WTC11 (cell line): ENCODE measurements around the gene OGFOD3. TPM values are rescaled to one million over a fixed set of nuclear protein-coding genes. Genes with fewer than 3 reads are reported as not detected.
"Not testable (repeated sequence)": the region's sequence is repeated elsewhere in the genome, so short reads cannot be mapped to it uniquely, and the experiment has no call there.

ENCODE experiments used
- ATAC-seq: fragments of 200-7000 bp; cut with Tn5 transposase; 2 replicates; pipeline ENCODE4 v1.10.0; 2021; ENCODE audit warnings: mild to moderate bottlenecking, moderate library complexity
- CTCF ChIA-PET: fragments of 300-600 bp; sonication (Branson Sonifier 250); formaldehyde crosslinking; loops from one replicate; lab custom pipeline; 2021; ENCODE audit warnings: antibody characterized with exemption; lab: Charles Lee
- POLR2A ChIA-PET: fragments of 350-600 bp; sonication (Branson Sonifier 250); formaldehyde crosslinking; loops from one replicate; lab custom pipeline; 2021; ENCODE audit warnings: antibody characterized with exemption; lab: Charles Lee
- DNase-seq: peaks from one replicate; pipeline ENCODE4 v3.0.0; 2021; ENCODE audit warnings: low spot score
- H3K27ac Mint-ChIP-seq: 2 replicates; pipeline ENCODE4 v1.8.0; 2021; ENCODE audit warnings: mixed read lengths
- H3K27me3 Mint-ChIP-seq: 2 replicates; pipeline ENCODE4 v1.8.0; 2021; ENCODE audit warnings: low read depth, mild to moderate bottlenecking, moderate library complexity, mixed read lengths
- H3K36me3 Mint-ChIP-seq: 2 replicates; pipeline ENCODE4 v1.8.0; 2021; ENCODE audit warnings: mixed read lengths
- H3K4me1 Mint-ChIP-seq: 2 replicates; pipeline ENCODE4 v1.8.0; 2022; ENCODE audit warnings: mixed read lengths
- H3K4me3 Mint-ChIP-seq: 2 replicates; pipeline ENCODE4 v1.8.0; 2021; ENCODE audit warnings: mild to moderate bottlenecking, moderate library complexity, mixed read lengths
- H3K9me3 Mint-ChIP-seq: 2 replicates; pipeline ENCODE4 v1.8.0; 2021; ENCODE audit warnings: mixed read lengths
- ATF1 ChIP-seq: sonication (generic); formaldehyde crosslinking; IDR thresholded peaks from 2 replicates; pipeline ENCODE4 v1.8.1; 2023; ENCODE audit warnings: mild to moderate bottlenecking, moderate library complexity, missing genetic modification reagents
- CBFB ChIP-seq: sonication (generic); formaldehyde crosslinking; IDR thresholded peaks from 2 replicates; pipeline ENCODE4 v1.8.1; 2022; ENCODE audit warnings: mild to moderate bottlenecking, low read depth, missing genetic modification reagents
- FOXK1 ChIP-seq: sonication (generic); formaldehyde crosslinking; IDR thresholded peaks from 2 replicates; pipeline ENCODE4 v1.8.0; 2022; ENCODE audit warnings: mild to moderate bottlenecking, moderate library complexity, missing genetic modification reagents
- GTF2I ChIP-seq: fragments of 250-450 bp; sonication (Bioruptor Pico); conservative IDR thresholded peaks from 2 replicates; pipeline ENCODE4 v1.4.0; 2021; ENCODE audit warnings: mild to moderate bottlenecking
- HMGA2 ChIP-seq: fragments of 250-450 bp; sonication (Bioruptor Pico); IDR thresholded peaks from 2 replicates; pipeline ENCODE4 v1.4.0; 2021; ENCODE audit warnings: mild to moderate bottlenecking, moderate library complexity
- JUN ChIP-seq: sonication (generic); formaldehyde crosslinking; IDR thresholded peaks from 2 replicates; pipeline ENCODE4 v1.8.0; 2023; ENCODE audit warnings: mild to moderate bottlenecking, missing genetic modification reagents
- NFATC4 ChIP-seq: fragments of 250-450 bp; sonication (Bioruptor Pico); IDR thresholded peaks from 2 replicates; pipeline ENCODE4 v1.9.0; 2021; ENCODE audit warnings: mild to moderate bottlenecking
- NFYB ChIP-seq: sonication (generic); formaldehyde crosslinking; conservative IDR thresholded peaks from 2 replicates; pipeline ENCODE4 v1.8.0; 2022; ENCODE audit warnings: low read depth, missing genetic modification reagents
- NR1H2 ChIP-seq: sonication (generic); formaldehyde crosslinking; IDR thresholded peaks from 2 replicates; pipeline ENCODE4 v1.9.0; 2021; ENCODE audit warnings: mild to moderate bottlenecking, moderate library complexity, missing genetic modification reagents
- NR2C2 ChIP-seq: sonication (generic); formaldehyde crosslinking; IDR thresholded peaks from 2 replicates; pipeline ENCODE4 v1.8.0; 2022; ENCODE audit warnings: mild to moderate bottlenecking, missing genetic modification reagents
- NR3C1 ChIP-seq: sonication (generic); formaldehyde crosslinking; conservative IDR thresholded peaks from 2 replicates; pipeline ENCODE4 v1.8.1; 2023; ENCODE audit warnings: low read depth, mild to moderate bottlenecking, missing genetic modification reagents
- PRRX2 ChIP-seq: fragments of 250-450 bp; sonication (Bioruptor Pico); IDR thresholded peaks from 2 replicates; pipeline ENCODE4 v1.8.0; 2021; ENCODE audit warnings: mild to moderate bottlenecking
- SMAD3 ChIP-seq: sonication (generic); formaldehyde crosslinking; IDR thresholded peaks from 2 replicates; pipeline ENCODE4 v1.8.0; 2022; ENCODE audit warnings: missing genetic modification reagents, mild to moderate bottlenecking, borderline replicate concordance
- SMAD4 ChIP-seq: sonication (generic); formaldehyde crosslinking; IDR thresholded peaks from 2 replicates; pipeline ENCODE4 v1.8.0; 2022; ENCODE audit warnings: mild to moderate bottlenecking, missing genetic modification reagents
- TCF7 ChIP-seq: sonication (generic); formaldehyde crosslinking; IDR thresholded peaks from 2 replicates; pipeline ENCODE4 v1.8.0; 2022; ENCODE audit warnings: mild to moderate bottlenecking, low read depth, missing genetic modification reagents, moderate library complexity
- ZNF396 ChIP-seq: fragments of 250-450 bp; sonication (Bioruptor Pico); IDR thresholded peaks from 2 replicates; pipeline ENCODE4 v1.8.0; 2021; ENCODE audit warnings: mild to moderate bottlenecking, moderate library complexity, borderline replicate concordance
- total RNA-seq: library from RNA; stranded (reverse); gene quantifications from 3 replicates; pipeline ENCODE4 v1.2.3, GENCODE V29; 2021
- TF ChIP-seq, protein P1 (sequence below): fragments of 250-450 bp; sonication (Bioruptor Pico); conservative IDR thresholded peaks from 2 replicates; pipeline ENCODE4 v1.9.0; 2021; ENCODE audit warnings: mild to moderate bottlenecking
- TF ChIP-seq, protein P2 (sequence below): sonication (generic); formaldehyde crosslinking; IDR thresholded peaks from 2 replicates; pipeline ENCODE4 v1.8.1; 2022; ENCODE audit warnings: mild to moderate bottlenecking, moderate library complexity, missing genetic modification reagents
- TF ChIP-seq, protein P3 (sequence below): sonication (generic); formaldehyde crosslinking; IDR thresholded peaks from 2 replicates; pipeline ENCODE4 v1.8.0; 2022; ENCODE audit warnings: mild to moderate bottlenecking, missing genetic modification reagents
- TF ChIP-seq, protein P4 (sequence below): sonication (generic); formaldehyde crosslinking; IDR thresholded peaks from 2 replicates; pipeline ENCODE4 v1.8.1; 2023; ENCODE audit warnings: mild to moderate bottlenecking, missing genetic modification reagents, moderate library complexity

The OGFOD3 gene
- total RNA-seq, 1 experiment from 2014 or later = 20.4 TPM

DNA sequence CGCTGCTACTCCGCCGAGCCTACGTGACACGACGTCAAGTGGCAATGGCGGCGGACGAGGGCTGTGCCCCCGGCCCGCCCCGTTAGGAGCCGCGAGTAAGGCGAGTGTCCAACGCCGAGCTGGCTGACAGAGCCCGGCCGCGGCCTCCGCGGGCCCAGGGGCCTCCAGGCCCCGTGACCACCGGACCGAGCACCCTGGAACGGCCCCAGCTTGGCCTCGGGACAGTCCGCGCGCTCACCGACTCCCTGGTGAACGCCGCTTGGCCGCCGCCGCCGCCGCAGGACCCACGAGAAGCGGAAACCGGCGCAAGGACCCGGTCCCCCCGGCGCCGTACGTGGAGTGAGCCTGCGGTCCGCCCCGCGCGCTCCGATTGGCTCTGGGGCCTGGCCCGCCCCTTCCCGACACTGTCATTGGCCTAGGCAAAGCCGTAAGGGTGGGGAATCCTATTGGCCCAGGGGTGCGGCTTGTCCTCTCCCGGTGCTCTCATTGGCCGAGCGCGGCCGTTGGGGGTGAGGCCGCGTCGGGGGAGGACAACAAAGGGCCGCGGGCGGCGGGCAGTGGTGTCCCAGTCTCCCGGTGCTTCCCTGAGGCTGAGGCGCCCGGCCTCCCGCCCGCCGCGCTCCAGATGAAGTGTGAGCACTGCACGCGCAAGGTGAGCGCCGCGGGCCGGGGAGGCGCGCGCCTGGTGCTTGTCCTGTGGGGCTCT, 39.9 kb upstream of the OGFOD3 start, which contains the start of gene NARF (continued):
- TF ChIP-seq, protein P1, sequence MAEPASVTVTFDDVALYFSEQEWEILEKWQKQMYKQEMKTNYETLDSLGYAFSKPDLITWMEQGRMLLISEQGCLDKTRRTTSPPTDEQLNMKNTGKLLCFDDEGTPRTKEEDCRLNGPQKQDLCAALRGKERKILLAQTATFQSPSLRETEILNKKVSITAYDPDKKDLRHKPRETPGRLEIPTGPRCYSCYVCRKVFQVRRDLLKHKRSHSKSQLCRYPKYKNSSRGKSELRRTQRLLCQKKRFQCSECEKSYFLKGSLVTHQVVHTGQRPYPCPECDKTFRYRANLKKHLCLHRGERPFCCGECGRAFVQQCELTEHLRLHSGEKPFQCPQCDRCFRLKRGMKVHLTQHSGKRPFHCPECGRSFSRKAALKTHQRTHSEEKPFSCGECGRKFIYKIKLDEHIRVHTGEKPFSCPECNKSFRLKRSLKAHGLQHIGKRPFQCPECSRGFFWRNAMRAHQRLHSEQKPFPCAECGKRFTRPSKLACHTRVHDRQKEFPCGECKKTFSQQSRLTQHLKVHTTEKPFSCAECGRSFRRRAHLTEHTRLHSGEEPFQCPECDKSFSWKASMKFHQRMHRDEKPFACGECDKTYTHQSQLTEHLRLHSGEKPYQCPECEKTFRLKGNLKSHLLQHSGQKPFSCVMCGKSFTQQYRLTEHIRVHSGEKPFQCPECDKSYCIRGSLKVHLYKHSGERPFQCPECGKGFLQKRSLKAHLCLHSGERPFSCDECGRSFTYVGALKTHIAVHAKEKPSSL = no peak
- TF ChIP-seq CBFB (CRISPR knock-in tag) (no peak), NR2C2 (no peak), HMGA2 (CRISPR knock-in tag) (no peak), SMAD3 (no peak), JUN (no peak), ZNF396 (no peak), NR1H2 (CRISPR knock-in tag) (no peak), PRRX2 (CRISPR knock-in tag) (no peak)
- TF ChIP-seq, protein P2, sequence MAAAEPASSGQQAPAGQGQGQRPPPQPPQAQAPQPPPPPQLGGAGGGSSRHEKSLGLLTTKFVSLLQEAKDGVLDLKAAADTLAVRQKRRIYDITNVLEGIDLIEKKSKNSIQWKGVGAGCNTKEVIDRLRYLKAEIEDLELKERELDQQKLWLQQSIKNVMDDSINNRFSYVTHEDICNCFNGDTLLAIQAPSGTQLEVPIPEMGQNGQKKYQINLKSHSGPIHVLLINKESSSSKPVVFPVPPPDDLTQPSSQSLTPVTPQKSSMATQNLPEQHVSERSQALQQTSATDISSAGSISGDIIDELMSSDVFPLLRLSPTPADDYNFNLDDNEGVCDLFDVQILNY (CRISPR knock-in tag) = no peak

DNA sequence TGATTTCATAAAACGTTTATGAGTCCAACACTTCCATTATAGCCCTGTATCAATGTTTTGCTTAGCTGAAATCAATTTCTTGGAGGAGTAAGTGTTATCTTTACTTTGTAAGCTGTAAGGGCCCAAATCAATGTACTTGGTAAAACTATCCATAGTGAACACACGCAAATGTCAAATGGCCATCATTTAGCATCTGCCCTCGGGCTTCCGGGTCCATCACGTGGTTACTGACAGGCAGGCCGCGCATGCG, 39.5 kb upstream of the OGFOD3 start:
- POLR2A ChIA-PET = no interaction called here
- TF ChIP-seq, protein P3, sequence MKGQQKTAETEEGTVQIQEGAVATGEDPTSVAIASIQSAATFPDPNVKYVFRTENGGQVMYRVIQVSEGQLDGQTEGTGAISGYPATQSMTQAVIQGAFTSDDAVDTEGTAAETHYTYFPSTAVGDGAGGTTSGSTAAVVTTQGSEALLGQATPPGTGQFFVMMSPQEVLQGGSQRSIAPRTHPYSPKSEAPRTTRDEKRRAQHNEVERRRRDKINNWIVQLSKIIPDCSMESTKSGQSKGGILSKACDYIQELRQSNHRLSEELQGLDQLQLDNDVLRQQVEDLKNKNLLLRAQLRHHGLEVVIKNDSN (CRISPR knock-in tag) = peak; percentile 97
- TF ChIP-seq JUN (no peak), FOXK1 (peak; percentile 74; the same call in 1 of the 2 replicates)
- TF ChIP-seq, protein P4, sequence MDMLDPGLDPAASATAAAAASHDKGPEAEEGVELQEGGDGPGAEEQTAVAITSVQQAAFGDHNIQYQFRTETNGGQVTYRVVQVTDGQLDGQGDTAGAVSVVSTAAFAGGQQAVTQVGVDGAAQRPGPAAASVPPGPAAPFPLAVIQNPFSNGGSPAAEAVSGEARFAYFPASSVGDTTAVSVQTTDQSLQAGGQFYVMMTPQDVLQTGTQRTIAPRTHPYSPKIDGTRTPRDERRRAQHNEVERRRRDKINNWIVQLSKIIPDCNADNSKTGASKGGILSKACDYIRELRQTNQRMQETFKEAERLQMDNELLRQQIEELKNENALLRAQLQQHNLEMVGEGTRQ (CRISPR knock-in tag) = peak; percentile 97
- ATAC-seq (no peak), DNase-seq (no peak)
- Mint-ChIP-seq H3K27me3 (peaks cover 3% of the 10 kb centered on the region; the same call in 1 of the 2 replicates), H3K9me3 (peaks cover 21% of the 10 kb centered on the region), H3K4me1 (peaks cover 14% of the 10 kb centered on the region), H3K36me3 (peaks cover 34% of the 10 kb centered on the region), H3K4me3 (peak overlapping the region; percentile 94), H3K27ac (peak overlapping the region; percentile 92)
- CTCF ChIA-PET = no interaction called here

DNA sequence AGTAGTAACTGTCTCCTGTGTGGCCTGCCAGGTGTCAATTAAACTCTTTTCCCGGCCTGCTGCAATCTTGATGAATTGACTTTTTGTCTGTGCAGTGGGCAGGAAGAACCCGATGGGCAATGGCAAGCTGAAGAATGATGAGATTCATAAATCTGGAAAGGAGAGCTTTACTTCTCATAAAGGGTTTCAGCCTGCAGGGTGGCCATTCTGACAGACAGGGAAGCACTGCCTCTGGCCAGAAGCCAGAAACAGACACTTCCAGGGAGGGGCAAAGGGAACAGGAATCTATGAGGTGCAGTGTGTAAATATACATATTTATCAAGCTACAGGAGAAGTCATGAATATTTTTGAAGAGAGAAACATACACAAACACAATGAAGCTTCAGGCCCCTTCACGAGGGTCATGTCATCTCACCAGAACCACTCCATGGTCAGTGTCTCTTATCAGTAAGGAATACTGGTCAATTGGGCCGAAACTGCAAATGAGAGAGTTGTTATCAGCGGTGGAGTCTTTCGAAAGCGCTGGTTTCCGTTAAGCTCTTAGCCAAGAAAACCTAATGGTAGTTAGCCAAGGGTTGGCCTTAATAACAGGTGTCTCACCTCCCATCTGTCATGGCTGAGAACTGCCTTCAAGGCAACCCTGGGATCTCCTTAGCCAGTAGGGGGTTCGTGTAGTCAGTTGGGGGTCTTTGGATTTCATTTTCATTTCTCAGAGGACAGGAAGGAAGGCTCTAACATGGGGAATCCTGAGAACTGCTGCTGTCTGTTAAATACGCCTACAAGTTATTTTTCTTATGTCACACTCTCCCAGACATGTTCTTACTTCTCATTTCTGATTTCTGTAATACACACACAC, 38.9 kb upstream of the OGFOD3 start:
- no peak for ATAC-seq
- Mint-ChIP-seq H3K4me3 (peak overlapping the region; percentile 94), H3K4me1 (peaks cover 14% of the 10 kb centered on the region), H3K36me3 (peaks cover 31% of the 10 kb centered on the region), H3K9me3 (peaks cover 25% of the 10 kb centered on the region), H3K27ac (peak overlapping the region; percentile 92), H3K27me3 (peaks cover 6% of the 10 kb centered on the region)
- CTCF ChIA-PET = no interaction called here
- DNase-seq = no peak
- POLR2A ChIA-PET = no interaction called here
- TF ChIP-seq NR3C1 (CRISPR knock-in tag) (no peak), NR2C2 (no peak), NFYB (CRISPR knock-in tag) (no peak), ATF1 (CRISPR knock-in tag) (no peak), SMAD4 (CRISPR knock-in tag) (no peak), GTF2I (CRISPR knock-in tag) (no peak), TCF7 (CRISPR knock-in tag) (no peak), NFATC4 (CRISPR knock-in tag) (no peak), JUN (no peak)
- TF ChIP-seq, protein P2 (CRISPR knock-in tag) = no peak

DNA sequence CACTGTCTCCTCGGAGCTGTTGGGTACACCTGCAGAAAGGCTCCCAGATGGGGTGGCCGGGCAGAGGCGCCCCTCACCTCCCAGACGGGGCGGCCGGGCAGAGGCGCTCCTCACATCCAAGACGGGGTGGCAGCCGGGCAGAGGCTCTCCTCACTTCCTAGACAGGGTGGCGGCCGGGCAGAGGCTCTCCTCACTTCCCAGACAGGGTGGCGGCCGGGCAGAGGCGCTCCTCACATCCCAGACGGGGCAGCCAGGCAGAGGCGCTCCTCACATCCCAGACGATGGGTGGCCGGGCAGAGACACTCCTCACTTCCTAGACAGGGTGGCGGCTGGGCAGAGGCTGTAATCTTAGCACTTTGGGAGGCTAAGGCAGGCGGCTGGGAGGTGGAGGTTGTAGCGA, 35.3 kb upstream of the OGFOD3 start:
- Mint-ChIP-seq H3K27me3 (peaks cover 20% of the 10 kb centered on the region), H3K9me3 (peaks cover 37% of the 10 kb centered on the region), H3K4me1 (peaks cover 25% of the 10 kb centered on the region), H3K36me3 (peaks cover 16% of the 10 kb centered on the region)
- H3K27ac Mint-ChIP-seq, POLR2A ChIA-PET, ATAC-seq, CTCF ChIA-PET, H3K4me3 Mint-ChIP-seq, DNase-seq: not testable (repeated sequence)

DNA sequence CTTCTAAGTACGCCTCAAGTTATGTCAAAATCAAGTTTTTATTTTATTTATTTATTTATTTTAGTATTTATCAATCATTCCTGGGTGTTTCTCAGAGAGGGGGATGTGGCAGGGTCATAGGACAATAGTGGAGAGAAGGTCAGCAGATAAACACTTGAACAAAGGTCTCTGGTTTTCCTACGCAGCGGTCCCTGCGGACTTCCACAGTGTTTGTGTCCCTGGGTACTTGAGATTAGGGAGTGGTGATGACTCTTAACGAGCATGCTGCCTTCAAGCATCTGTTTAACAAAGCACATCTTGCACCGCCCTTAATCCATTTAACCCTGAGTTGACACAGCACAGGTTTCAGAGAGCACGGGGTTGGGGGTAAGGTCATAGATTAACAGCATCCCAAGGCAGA, 34.8 kb upstream of the OGFOD3 start:
- peaks cover 37% of the 10 kb centered on the region for H3K9me3 Mint-ChIP-seq
- H3K4me3 Mint-ChIP-seq, CTCF ChIA-PET, ATAC-seq, H3K27ac Mint-ChIP-seq, POLR2A ChIA-PET, DNase-seq: not testable (repeated sequence)
- H3K4me1 Mint-ChIP-seq = peaks cover 25% of the 10 kb centered on the region
- H3K27me3 Mint-ChIP-seq = peaks cover 20% of the 10 kb centered on the region
- peaks cover 16% of the 10 kb centered on the region for H3K36me3 Mint-ChIP-seq
